ENCODE data around the gene DAP.
"Not testable (repeated sequence)": the region's sequence is repeated elsewhere in the genome, so short reads cannot be mapped to it uniquely, and the experiment has no call there.

The DAP gene

GRCh38 chr5:10761185-10761932 lies at the start of gene DAP:
Gene DAP (minus strand): TSS chr5:10761234. CDS start chr5:10761068, 166 bp downstream.
- DNase-seq = peak; percentile 89

GRCh38 chr5:10808347-10809226 lies 47.6 kb upstream of the DAP start:
- no peak for DNase-seq

DNA sequence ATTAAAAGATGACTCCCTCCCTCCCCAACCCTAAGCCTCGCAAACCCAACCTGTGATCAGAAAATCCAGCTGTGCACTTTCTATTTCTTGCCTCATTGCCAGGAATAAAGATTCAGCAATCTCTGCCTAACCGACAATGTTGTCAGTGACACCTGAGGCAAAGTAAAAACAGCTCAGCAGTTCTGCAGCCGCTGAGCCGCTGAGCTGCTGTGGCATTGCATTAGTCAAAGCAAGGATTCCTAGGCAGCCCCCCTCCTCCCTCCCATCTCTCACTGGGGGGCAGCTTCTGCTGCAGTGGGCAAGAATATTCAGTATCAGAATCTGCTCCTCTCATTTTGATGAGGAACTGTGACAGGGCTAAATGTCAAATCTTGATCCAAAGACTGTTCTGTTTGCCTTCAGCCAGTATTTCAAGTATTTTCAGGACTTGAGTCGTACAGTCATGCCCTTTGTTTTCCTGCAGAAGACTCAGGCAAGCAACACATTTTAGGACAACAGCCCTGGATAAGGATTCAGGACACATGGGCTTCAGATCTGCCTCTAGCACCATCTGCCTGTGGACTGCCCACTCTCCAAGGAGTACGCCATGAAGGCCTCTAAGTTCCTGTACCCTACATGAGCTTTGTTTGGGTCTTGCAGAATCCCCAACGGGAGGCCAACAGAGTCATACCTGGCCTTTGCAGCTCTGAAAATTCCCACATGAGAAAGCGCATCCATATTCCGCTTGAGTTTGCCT lies 41.1 kb upstream of the DAP start:
- peak; percentile 9 for DNase-seq

GRCh38 chr5:10800852-10801251 lies 39.8 kb upstream of the DAP start:
- no peak for DNase-seq

- no peak for DNase-seq
Measured at GRCh38 chr5:10797261-10797660, 36.2 kb upstream of the DAP start.

GRCh38 chr5:10793785-10794184 lies 32.8 kb upstream of the DAP start:
- no peak for DNase-seq

GRCh38 chr5:10792336-10792735 lies 31.3 kb upstream of the DAP start:
- no peak for DNase-seq

DNA sequence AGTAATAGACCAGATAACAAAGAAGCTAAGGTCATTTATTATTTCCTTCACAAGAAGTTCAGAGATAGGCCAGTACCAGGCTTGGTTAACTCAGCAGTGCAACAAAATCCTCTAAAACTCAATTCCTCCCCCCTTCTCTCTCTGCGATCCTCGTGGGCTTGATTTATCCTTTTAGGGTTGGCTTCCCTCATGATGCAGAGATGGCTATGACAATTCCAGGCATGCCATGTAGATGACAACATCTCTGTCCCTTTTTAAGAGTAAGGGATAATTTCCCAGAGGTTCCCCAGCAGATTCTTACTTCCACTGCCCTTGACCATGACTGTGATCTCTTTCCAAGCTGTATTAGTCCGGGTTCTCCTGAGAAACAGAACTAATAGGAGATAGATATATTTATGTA lies 28.7 kb upstream of the DAP start:
- DNase-seq = no peak

- no peak for DNase-seq
Measured at GRCh38 chr5:10789021-10789420, 28.0 kb upstream of the DAP start.

GRCh38 chr5:10788358-10788757 lies 27.3 kb upstream of the DAP start:
- DNase-seq = no peak

DNA sequence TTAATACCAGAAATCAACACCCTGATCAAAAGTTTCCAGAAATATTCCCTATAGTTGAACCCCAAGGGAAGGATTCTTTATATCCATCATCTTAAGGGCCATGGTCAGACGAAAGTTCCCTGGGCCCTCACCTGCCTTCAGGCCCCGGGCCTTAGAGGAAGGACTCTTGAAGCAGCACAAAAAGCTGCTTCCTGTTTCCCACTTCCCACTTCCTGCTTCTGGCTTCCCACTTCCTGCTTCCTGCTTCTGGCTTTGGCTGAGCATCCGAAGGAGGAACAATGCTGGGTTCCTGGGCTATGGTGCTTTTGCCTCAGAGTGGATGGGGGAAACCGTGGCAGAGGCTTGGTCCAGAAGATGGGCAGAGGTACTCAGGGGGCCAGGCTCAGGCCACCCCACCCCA lies 25.8 kb upstream of the DAP start:
- DNase-seq = no peak

DNA sequence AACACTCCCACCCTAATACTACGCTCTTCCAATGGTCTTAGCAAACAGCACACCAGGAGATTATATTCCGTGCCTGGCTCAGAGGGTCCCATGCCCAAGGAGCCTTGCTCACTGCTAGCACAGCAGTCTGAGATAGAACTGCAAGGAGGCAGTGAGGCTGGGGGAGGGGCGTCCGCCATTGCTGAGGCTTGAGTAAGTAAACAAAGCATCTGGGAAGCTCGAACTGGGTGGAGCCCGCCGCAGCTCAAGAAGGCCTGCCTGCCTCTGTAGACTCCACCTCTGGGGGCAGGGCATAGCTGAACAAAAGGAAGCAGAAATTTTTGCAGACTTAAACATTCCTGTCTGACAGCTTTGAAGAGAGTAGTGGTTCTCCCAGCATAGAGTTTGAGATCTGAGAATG lies 19.2 kb upstream of the DAP start:
- not testable (repeated sequence) for DNase-seq

DNA sequence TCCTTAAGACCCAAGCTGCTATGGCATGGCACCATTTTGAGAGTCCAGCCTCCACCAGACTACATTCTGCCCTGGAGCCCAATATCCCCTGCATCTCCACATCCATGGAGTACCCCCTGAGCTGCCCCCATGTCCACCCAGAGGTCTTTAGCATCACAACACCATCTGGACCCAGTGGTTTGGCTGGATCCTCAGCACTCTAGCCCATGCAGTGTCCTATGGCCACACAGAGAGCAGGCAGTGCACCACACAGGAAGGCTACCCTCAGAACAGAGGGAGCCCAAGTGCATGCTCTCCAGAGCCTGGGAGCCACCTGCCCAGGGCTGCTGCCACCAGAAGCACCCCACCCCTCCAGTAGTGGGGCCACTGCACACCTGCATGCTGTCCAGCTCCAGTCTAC lies 18.6 kb upstream of the DAP start:
- DNase-seq = no peak

- DNase-seq = peak; percentile 20
Measured at GRCh38 chr5:10778179-10778910, 17.3 kb upstream of the DAP start.

DNA sequence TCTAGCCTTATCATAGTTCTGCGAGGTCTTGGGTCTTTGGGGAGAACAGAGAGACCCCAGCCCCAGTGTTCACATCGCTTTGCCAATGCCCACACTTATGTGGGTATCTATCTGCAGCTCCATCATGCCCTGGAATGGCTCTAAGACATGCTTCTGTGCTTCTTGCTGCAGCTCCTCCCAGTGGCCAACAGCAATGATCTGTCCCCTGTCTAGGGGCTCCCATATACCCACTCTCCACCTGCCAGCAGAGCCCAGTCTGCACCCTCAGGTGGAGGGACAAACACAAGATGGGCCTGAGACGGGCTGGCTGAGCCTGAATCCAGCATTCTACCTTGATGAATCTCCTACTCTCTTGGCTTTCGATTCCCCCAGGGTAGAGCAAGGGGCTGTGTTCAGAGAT lies 14.6 kb upstream of the DAP start:
- no peak for DNase-seq

- no peak for DNase-seq
Measured at GRCh38 chr5:10772901-10773585, 12.0 kb upstream of the DAP start.

GRCh38 chr5:10768328-10768899 lies 7.4 kb upstream of the DAP start:
- DNase-seq = no peak

- no peak for DNase-seq
Measured at GRCh38 chr5:10762776-10763500, 1.9 kb upstream of the DAP start.

- DNase-seq = peak; percentile 2
Measured at GRCh38 chr5:10761933-10762775, 1.1 kb upstream of the DAP start.

DNA sequence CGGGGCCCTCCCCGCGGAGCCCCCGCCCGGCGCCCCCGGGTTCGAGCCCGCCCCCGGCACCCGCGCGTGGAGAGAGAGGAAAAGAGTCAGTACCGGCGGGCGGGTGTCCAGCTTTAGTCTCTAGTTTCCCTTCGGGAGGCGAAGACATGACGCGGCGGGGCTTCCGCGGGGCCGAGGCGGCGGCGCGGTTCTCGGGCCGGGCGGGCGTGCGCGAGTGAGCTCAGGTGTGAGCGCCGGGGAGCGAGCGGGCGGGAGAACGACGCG lies 181 bp downstream of the DAP start:
- no peak for DNase-seq

Data from NCI-H82 (cell line).